Right hindlimb (tissue), 1 donor: ENCODE data around the gene CD244.
"Not testable (repeated sequence)": the region's sequence is repeated elsewhere in the genome, so short reads cannot be mapped to it uniquely, and the experiment has no call there.

Experiments
- DNase-seq: peaks from one replicate; pipeline ENCODE4 v3.0.0-alpha.2; 2018

CD244 gene

DNA sequence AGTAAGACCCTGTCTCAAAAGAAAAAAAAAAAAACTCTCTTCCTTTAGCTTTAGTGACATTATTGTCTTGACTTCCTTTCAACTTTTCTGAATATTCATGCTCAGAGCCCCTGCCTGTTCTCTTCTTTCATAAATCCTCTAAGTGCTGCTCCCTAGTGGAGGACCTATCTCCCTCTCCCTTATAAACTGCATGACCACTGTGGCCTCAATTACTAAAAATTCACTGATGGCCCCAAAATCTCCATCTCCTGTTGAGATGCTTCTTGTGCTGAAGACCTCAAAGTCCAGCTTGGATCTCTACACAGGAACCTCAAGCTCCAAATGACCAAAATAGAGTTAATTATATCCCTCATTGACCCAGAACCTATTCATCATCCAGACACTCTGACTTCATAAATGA is 14.5 kb upstream of the CD244 start:
- DNase-seq = no peak

DNA sequence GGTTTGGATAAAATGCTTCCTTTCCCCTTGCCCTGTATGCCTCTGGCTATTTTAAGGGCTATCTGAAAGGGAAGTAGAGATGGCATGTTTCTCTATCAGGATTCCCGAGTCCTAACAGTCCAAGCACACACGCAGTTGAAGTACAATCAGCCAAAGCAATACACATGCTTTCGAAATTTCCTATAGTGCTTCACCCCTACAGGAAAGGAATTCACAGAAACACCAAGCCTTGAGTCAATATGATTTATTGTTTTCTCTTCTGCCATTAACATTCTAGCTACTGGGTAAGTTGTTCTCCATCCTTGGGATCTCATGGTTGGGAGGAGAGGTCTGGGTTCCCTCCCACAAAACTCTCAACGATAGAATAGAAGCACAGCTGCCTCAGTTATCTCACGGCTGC is 13.6 kb upstream of the CD244 start:
- no peak for DNase-seq

DNA sequence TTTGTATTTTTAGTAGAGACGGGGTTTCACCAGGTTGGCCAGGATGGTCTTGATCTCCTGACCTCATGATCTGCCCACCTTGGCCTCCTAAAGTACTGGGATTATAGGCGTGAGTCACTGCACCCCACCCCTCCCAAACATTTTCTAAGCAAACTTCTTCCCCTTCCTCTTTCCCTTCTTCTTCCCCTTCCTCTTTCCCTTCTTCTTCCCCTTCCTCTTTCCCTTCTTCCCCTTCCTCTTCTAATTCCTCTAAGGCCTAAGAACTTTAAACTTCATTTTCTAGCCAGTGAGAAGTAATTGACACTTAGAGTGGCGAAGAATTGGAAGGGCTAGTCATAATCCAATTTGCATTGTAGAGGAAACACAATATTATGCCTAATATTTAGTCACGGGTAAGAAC is 12.9 kb upstream of the CD244 start:
- DNase-seq = not testable (repeated sequence)

DNA sequence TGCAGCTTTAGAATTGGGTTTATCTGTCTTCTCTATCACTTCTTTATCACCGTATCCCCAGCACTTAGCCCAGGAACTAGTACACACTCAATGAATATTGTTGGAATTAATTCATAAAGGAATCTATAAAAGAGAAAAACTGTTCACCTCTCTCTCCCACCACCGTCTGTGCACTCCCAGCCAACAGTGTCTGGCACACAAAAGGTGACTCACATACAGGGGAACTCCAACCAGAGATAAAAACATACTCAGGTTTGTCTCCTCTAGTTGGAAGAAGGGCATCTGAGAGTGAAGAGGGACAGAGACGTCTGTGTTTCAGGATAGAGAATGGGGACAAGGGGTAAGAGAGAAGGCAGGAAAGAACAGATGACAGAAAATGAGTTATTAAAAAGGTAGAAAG is 12.2 kb upstream of the CD244 start:
- no peak for DNase-seq

DNA sequence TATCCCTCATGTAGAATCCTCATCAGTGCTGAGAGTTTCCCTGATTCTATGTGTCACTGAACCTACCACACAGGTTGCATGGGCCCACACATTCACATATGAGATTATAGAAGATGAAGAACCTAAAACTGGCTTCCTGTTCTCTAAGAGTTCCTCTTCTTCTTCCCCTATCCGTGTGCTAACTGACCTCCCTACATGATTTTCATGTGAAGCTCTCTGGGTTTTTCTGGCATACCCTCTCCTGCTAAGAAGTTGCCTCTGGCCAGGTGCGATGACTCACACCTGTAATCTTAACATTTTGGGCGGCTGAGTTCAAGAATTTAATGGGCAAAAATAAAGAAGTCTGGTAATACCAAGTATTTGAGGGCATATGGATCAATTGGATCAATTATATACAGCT is 5.5 kb upstream of the CD244 start:
- DNase-seq = no peak

DNA sequence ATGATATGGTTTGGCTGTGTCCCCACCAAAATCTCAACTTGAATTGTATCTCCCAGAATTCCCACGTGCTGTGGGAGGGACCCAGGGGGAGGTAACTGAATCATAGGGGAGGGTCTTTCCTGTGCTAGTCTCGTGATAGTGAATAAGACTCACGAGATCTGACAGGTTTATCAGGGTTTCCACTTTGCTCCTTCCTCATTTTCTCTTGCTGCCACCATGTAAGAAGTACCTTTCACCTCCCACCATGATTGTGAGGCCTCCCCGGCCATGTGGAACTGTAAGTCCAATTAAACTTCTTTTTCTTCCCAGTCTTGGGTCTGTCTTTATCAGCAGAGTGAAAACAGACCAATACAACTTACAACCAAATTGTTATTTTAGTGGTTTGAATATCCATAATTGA is 5.0 kb upstream of the CD244 start:
- not testable (repeated sequence) for DNase-seq

DNA sequence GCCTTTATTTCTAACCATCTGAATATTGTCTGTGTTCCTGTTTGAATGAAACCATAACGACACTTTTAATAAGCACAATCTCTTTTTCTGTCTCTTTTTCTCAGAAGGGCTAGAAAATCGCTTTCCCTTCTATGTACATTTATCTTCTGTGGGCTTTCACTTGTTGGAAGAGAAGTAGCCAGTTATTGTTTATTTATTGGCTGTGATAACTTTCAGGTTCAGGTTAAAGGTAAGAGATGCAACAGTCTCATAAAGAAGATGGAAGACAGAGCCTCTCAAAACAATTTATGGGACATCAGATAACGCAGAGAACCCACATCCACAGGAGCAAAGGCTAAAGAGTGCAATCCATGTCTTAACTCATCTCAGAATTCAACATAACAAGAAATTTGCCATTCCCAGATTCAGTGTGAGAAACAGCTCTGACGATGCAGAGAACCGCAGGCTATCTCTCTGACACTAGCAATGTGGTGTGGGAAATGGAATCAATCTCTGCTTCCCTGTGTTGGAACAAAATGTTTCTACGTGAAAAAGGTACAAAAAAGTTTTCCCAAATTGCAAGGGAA is 4.1 kb upstream of the CD244 start:
- DNase-seq = no peak

DNA sequence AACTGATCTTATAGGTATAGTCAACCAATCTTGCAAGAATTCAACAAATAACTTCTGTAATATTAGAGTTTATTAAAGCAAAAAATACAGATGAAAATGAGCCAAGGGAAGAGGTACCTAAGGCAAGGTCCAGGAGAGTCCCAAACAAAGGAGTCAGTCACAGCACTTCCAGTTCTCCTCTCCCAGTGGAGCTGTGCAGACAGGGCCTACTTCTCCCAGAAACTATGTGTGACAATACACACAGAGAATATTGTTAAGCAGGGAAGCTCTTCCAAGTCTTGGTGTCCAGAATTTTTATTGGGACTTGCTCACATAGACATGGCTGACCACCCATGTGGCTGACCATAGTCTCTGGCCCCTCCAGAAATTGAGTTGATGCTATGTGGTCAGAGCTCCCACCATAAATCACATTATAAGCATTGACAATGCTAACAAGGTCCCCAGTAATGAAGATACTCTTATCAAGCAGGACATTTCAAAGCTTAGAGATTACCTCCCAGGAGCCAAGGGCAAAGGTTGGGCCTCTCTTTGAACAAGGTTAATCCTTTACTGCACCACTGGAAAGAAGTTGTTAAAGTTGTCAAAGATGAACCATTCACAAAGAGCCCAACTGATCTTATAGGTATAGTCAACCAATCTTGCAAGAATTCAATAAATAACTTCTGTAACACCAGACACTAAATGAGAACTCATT is 3.5 kb upstream of the CD244 start:
- DNase-seq = no peak

DNA sequence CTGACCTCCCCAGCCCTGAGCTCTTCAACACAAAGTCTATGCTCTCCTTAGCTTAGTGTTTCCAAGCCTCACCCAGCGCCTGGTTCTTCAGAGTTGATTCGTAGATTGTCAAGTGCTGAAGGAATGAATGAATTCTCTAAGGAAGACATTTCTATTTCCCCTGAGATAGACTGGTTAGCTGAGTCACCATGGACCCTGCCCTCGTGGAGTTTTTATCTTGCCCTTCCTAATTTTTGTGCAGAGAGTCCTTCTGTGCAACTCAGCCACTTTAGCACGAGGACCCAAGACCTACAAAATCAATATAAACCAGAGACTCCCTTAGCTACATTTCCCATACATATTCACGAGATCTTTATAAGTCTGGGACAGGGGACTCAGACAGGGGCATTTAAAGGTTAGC is 2.6 kb upstream of the CD244 start:
- DNase-seq = no peak

DNA sequence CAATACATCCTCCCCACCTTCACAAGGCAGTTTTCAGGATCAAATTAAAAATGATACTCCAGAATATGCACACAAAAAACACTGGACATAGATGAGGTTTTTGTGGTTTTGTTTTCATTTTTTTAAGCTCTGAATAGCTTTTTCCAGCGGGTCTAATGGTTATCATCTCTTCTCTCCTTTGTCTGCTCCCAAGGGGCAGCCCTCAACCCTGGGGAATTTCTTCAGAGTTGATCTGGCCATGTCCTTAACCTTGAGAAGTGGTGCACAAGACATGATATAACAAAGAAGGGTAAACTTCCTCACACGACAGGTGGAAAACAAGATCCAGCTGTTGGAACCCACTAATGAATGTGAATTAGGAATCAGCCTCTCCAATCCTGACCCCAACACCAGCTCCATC is 1.5 kb upstream of the CD244 start:
- DNase-seq = no peak

DNA sequence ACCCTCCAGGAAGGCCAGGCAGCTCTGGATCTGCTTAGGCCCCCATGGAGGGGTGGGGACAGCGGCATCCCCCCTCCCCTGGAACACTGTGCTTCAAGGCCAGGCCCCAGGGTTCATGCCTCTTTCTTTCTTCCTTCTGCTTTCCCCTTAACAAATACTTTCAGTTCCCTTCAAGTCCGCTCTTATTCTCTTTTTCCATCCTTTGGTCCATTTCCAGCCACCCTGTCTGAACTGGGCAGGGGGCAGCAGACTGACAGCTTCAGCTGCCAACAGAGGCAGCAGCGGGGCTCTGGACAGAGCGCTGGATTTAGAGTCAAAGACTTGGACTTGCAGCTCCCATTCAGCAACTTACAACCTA is 1.1 kb upstream of the CD244 start:
- no peak for DNase-seq

DNA sequence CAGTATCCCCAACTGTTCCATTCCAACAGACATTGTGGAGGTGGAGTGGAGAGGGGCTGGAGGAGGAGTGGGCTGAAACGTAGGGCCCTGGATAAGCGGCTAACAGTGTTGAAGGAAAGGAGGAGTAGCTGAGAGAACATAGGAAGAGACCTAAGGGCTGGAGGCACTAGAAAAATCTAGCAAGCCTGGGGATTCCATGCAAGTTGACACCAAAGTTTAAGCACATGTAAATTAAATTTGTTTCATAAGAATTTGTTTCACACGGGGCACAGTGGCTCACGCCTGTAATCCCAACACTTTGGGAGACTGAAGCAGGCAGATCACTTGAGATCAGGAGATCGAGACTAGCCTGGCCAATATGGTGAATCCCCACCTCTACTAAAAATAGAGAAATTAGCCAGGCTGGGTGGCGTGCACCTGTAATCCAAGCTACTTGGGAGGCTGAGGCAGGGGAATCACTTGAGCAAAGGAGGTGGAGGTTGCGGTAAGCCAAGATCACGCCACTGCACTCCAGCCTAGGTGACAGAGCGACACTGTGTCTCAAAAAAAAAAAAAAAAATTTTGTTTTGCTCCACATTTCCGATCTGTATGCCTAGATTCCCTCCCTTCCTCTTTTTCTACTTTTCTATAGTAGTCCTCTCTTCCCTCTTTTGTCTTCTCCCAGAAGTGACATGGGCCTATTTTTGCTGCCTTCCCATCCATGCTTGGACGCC is 530 bp upstream of the CD244 start:
- no peak for DNase-seq

DNA sequence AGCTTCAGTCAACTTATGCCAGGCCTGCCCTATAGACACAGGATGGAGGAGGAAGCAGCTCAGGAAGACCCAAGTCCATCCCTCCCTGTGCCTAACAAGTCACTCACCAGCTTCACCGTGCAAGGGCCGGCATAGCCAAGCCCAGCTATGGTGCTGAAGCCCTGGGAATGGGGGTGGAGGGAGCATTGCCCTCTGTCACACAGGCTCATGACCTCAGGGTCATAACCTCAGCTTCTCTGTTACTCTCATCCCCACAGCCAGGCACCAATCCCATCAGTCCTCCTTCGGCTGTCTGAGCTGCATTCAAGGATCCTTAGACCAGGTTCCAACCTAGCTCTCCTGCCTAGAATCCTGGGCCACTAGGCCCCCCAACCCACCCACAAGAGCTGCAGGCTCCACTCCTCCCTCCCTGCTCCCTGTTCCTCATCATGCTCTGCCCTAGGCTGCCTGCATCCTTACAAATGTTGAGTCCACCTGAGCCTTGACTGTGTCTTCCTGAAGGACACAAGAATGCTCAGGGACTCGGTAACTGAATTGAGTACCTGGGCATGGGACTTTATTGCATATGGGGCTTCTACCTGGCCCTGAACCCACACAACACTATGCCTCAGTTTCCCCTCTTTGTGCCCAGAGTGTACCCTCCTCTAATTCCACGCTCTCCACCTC is 1.7 kb downstream of the CD244 start:
- DNase-seq = no peak

DNA sequence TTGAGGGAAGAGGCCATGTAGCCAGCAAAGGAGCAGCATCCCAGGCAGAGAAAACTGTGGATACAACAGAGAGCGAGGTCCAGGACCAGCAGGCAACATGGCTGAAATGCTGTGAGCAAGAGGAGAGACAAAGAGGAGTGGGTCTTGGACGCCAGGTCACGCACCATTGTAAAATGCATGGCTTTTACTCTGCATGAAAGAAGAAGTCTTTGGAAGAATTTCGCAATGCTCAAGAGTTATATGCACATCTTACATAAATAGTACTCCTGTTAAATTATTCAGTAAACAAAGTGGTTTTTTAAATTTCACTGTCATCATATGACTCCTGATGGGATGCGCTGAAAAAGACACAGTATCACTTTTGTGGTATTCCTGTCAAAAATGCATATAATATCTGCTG is 3.5 kb downstream of the CD244 start:
- DNase-seq = no peak

DNA sequence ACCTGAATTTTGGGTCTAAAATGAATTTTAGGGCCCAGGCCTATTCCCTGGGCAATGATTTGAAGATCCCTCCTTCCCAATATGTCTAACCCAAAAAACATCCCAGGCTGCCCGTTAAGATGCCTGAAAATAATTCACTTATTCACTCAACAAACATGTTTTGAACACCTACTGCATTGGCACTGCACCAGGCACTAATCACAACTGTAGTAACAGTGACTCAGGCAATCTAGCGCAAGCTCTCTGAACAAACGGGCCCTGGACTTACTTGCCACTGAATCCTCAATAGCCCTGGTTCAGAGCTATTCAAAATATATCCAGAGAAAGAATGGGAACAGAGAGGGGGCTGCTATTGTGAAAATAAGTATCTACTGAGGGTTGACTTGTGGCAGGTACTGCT is 4.2 kb downstream of the CD244 start:
- no peak for DNase-seq

DNA sequence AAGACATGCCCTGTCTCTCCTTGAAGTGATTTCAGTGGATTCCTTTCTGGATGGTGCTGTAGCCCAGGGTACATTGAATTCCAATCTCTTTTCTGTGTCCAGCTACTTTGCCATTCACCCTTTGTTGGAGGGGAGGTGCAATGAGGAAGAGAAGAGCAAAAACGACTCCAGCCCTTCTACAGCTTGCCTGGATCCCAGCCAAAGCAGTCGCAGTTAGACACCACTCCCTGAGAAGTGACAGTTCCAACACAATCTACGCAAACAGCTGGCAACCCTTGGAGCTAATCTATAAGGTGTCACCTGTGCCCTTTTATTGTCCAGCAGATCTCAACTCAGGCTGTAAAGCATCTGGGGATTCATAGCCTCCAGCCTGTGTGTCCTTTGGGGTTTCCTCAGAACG is 4.6 kb downstream of the CD244 start:
- no peak for DNase-seq

DNA sequence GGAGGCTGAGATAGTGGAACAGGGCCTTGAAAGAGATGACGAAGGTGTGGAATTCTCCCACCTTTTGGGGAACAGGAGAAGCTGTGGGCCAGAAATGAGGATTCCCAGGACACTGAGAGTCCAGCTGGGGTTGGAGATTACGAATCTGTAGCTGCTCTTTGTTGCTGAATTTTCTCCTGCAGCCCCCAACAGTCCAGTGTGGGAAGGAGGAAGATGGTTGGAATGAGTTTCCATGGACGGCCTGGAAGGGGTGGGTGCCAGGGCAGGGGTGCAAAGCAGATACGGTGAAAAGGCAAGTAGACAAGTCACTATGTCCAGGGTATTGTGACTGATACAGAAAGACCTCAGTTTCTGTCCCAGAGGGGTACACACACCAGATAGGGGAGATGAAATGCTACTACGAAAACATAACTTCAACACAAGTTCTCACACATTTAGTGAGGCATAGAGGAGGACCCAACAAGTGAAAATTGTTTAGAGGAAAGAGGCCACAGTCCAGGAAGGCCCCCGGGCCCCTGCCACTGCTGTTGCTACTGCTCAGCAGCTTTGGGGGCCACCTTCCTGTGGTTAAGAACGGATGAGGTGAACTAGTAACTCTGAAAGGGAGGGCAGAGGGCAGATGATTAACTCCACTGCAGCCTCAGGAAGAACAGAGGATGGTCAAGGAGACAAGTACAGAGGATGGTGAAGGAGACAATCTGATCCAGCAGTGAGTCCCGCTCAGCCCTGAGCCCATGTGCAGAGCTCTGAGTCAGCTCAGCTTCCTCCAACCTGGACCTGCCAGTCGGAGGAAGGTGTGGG is 7.3 kb downstream of the CD244 start:
- no peak for DNase-seq

DNA sequence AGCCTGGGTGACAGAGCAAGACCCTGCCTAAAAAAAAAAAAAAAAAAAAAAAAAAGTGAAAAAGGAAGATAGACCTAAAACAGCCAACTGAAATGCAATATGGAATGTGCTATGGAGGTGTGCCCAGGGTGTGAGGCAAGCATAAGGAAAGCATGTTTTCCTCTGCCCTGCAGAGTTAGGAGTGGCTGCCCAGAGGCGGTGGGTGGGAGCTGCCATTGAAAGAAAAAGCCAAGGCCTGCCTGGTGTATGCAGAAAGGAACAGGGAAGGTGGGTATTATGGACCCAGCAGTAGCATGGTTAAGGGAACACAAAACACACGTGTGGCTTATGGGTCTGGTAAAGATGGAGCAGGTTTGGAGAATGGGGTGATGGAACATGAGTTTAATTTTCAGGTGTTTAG is 8.9 kb downstream of the CD244 start:
- DNase-seq = no peak

DNA sequence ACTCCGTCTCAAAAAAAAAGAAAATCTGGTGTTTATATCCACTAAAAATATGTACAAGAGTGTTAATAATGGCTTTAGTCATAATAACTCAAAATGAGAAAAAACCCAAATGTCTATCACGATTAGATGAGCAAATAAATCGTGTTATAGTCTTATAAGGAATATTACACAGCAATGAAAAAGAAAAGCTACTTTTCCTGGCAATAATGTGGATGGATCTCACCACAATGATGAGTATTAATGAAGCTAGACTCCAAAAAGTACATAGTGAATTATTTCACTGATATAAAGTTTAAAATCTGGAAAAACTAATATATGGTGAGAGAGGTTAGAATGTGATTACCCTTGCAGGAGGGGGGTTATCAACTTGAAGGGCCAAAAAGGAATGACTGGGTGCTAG is 9.7 kb downstream of the CD244 start:
- DNase-seq = no peak

DNA sequence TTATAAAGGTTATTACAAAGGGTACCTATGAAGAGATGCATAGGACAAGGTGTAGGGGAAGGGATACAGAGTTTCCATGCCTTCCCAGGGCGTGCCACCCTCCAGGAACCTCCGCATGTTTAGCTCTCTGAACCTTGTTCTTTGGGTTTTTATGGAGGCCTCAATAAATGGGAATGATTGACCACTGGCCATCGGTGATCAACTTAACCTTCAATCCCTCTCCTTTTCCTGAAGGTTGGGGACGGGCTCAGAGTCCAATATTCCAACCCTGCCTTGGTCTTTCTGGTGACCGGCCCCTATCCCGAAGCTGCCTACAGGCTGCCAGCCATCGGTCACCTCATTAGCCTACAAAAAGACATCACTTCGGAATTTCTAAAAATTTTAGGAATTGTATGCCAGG is 11.7 kb downstream of the CD244 start:
- no peak for DNase-seq

DNA sequence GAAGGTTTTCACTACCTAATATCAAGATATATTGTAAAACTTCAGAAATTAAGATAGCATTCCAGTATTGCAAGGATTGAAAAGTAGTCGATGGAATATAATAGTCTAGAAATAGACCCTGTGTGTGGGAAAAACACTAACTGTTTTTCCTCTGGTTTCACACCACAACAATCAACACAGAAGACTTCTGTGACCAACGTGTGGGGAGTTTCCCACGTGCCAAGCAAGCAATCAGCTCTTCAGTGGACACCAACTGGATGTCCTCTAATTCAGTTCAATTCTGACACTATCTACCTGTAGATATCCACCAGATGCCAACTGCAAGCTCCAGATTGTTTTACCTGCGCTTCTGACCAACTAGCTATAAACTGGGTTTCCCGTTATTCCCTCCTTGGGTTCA is 12.1 kb downstream of the CD244 start:
- no peak for DNase-seq

DNA sequence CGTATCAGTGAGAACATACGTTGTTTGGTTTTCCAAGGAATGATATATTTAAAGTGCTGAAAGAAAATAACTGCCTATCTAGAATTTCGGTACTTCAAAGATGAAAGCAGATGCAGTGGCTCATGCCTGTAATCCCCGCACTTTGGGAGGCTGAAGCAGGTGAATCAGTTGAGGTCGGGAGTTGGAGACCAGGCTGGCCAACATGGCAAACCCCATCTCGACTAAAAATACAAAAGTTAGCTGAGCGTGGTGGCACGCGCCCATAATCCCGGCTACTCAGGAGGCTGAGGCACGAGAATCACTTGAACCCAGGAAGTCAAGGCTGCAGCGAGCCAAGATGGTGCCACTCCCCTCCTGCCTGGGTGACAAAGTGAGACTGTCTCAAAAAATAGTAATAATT is 16.4 kb downstream of the CD244 start:
- DNase-seq = no peak
